HG03045 (cell line): ENCODE results near the gene TP63.

ENCODE experiments used
- ATAC-seq: cut with Tn5 transposase; IDR thresholded peaks from one replicate; pipeline ENCODE4 v1.9.1; 2021; ENCODE audit warnings: mild to moderate bottlenecking, moderate library complexity; ENCODE audit not compliant: unreplicated experiment

The TP63 gene

GRCh38 chr3:189806171-189806951, 175.2 kb downstream of the TP63 start:
- no peak for ATAC-seq

DNA sequence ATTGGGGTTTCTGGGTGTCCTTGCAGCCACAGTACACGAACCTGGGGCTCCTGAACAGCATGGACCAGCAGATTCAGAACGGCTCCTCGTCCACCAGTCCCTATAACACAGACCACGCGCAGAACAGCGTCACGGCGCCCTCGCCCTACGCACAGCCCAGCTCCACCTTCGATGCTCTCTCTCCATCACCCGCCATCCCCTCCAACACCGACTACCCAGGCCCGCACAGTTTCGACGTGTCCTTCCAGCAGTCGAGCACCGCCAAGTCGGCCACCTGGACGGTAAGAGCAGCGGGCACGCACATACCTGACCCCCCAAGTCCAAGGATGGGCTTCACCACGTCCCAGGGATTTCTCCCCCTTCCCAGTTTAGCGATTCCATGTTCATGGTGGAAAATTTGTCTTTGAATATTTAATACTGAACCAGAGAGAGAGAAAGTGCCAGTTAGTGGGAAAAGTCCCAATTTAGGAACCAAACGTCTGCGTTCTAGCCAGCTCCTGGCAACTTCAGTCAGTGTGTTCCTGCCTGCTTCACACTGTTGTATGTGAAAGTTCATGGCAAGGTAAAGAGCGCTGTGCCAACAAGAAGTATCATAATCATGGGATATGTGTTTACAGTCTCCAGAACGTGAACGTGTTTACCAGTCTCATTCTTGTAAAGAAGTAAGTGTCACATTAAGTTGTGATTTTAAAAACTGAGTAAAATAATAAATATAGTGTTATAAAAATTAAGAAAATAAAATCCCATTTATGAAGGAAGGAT, 177.2 kb downstream of the TP63 start:
- no peak for ATAC-seq

GRCh38 chr3:189809583-189809982, 178.4 kb downstream of the TP63 start:
- ATAC-seq = no peak

GRCh38 chr3:189812806-189813465, 181.7 kb downstream of the TP63 start:
- no peak for ATAC-seq

GRCh38 chr3:189813647-189814240, 182.6 kb downstream of the TP63 start:
- ATAC-seq = no peak

DNA sequence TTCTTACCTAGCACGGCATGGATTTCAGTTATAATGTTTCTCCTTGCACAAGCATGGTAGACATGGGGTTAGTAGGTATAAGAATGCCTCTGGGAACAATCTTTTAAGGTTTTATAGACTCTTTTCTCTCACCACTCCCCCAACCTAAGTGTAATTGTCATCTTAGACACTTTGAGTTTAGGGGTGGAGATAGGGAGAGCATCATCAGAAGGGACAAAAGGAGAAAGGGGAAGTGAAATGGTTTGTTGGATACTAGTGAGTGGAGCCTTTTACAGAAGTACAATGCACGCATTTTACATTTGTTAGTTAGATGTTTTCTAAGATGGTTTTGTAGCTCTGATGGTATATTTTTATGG, 189.2 kb downstream of the TP63 start:
- no peak for ATAC-seq

DNA sequence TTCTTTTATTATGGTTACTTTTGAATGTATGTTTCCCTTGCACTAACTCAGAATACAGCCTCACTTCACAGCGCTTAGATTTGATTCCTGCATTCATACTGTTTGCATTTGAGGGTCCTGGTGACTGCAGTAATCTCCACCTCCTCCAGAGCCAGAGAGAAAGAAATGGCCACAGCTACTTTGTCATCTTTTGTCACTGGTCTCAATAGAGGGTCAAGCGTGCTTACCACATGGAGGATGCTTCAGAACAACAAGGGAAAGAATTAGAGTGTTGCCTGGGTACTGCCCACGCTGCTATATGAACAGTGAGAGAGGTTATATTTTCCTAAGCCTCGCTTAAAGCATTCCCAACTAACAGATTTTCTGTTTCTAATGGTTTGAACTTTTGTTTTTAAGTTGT, 190.1 kb downstream of the TP63 start:
- no peak for ATAC-seq

GRCh38 chr3:189822726-189823125, 191.5 kb downstream of the TP63 start:
- no peak for ATAC-seq

DNA sequence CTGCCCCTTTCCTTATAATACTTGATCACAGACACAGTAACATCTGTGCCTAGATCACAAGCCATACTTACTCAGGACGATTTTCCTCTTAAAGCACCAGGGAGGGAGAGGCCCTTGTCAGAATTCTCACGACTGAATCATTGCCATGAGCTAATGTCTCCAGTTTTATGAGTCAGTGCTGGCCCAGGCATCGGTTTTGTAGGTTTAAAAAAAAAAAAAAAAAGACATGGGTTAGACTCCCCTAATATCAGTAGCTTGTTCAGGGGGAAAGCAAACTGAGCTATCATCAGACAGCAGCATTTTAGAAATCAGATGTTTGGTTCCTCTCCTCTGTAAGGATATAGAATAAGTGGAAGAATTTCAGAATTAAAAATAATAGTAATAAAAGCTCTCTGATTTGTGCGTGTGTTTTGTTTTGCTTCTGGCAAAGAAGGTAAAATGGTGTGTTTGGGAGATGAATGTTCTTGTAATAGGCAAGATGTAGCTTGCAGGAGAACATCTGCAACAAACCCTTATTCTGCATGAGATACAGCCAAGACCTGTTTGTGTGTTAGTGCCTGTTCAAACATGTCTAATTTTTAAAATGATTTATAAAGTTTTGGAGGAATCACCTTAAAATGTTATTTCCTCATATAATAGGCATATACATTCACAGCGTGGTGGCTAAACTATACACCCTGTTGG, 193.6 kb downstream of the TP63 start:
- ATAC-seq = no peak

DNA sequence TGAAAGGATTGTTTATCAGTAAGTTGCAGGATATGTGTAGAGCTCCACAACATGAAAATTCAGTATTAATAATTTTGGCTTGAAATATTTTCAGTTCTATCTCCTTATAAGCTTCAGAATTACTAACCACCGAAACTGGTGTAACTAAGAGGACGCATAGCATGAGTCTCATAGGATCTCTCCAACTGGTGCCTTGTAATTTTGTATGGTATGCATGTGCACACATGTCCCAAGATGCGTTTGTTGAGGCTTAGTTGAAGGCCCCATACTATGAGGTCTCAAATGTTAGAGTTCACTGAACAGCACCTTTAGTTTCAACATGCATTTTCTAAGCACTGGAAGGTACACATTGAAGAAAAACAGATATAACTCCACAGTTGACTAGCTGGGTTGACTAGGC, 195.4 kb downstream of the TP63 start:
- no peak for ATAC-seq

GRCh38 chr3:189827108-189827507, 195.9 kb downstream of the TP63 start:
- ATAC-seq = no peak

DNA sequence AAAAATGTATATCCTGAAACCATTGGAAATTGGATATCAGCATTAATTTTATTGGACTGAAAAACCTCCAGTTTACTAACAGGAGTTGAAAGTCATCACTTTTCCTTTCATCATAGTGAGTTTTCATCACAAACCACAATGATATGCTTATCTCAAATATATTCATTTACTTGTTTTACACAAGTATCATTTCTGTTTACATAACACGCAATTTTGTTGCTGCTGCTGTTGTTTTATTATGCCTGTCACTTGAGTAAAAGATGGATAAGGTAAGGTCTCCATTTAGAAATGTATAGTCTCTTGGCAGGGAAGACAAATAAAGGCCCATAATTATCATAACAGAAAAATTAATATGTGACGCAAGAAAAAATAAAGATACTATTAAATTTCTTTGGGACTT, 199.2 kb downstream of the TP63 start:
- ATAC-seq = no peak

DNA sequence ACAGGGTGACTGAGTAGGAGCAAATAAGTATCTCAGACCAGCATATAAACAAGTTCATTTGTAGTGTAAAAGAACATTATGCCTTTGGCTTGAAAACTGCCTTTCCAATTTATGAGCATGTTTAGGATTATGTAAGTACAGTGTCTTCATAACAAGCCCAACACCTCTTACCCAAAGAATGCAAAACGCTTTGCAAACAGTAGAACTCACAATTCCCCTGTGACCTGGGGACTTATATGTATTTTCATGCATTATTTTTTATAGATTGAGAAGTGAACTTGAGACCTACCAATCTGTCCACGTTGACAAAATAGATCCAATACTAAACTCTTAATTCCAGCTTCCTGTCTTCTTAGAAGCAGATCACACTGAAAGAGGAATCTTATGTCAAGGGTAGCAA, 202.1 kb downstream of the TP63 start:
- ATAC-seq = no peak

DNA sequence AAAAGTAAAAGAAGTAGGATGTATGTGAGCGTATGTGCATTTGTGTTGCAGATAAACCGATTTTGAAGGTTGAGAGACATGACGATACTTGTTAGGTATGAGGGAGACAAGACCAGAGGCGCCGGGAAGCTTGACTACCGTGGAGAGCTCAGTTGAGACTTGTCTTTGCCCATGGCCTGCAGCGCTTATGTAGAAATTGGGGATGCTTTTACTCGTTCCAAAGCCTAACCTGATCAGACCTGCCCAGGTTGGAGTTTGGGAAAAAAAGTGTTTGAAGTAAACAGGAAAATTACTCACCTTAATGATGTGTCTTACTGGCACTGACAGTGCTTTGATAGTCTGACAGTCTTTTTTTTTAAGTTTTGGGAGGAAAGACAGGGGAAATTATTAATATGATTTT, 202.8 kb downstream of the TP63 start:
- ATAC-seq = no peak

GRCh38 chr3:189834462-189834861, 203.3 kb downstream of the TP63 start:
- ATAC-seq = no peak

DNA sequence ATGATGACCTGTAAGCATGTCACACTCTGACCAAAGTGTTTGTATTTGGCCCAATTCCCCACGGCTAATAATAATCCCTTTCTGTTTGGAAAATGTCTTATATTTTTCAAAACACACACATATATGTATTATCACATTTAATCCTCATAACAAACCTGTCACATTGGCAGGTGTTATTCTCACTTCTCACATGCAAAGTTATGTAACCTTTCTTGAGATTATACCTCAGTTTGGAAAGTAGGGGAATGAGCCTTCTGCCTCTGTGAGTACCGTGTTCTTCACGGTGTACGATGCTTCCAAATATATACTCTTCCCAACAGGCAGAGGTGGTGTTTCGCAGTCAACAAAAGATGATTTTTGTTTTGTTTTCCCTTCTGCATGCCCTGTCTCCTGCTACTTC, 205.6 kb downstream of the TP63 start:
- no peak for ATAC-seq

GRCh38 chr3:189838291-189838690, 207.1 kb downstream of the TP63 start:
- no peak for ATAC-seq

DNA sequence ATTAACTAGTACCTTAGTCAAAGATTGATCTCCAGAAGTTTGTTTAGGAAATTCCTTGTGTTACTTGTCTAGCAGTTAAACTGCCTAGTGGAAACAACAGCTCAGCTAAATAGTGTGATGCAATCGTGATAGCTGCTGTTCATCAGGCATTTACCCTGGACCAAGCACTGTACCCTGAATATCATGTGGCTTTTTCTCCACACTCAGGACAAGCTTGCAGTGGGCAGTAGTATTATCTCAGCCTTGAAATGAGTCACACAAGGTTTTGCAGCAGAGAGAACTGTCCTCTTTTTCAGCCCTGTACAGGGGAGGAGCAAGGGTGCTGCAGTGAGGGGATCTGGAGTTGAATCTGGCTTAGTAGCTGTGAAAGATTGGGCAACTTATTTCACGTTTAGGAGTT, 208.4 kb downstream of the TP63 start:
- ATAC-seq = no peak

DNA sequence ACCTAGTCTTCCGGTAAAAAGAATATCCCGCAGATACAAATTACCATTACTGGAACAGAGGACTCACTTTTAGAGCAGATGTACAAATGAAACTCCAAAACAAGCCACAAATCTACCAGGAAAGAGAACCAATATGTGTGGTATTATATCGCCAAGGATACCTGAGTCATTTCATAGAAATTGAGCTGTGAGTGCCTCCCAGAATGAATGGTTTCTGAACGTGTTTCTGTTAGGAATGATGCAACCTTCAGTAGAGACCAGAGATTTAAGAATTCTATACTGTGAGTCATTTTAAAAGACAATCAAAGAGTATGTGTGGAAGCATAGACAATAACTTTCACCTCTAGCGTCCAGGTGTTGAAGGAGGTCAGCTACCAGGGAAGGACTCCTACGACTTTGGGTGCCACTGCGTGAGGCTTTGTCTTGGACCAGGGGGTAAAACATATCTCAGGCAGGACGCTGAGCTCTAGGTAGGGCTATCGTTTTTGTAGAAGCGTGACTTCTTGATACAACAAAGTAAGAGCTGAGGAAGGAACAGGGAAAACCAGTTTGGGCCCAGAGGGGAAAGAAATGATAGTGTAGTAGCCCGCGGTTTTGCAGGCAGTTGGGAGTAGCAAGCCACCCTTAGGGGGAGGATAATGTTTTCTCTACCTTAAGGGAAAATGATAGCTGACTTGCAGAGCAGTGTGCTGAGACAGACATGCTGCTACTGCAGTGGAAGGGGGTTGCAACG, 210.4 kb downstream of the TP63 start:
- no peak for ATAC-seq
